Activated CD4-positive, alpha-beta T cell treated with anti-CD3 and anti-CD28 coated beads, Interleukin-2, amount 50 U/mL, for 16 hours (primary cell): ENCODE results near the gene ODF4.
"Not testable (repeated sequence)": the region's sequence is repeated elsewhere in the genome, so short reads cannot be mapped to it uniquely, and the experiment has no call there.

Source experiments
- DNase-seq: peaks from one replicate; pipeline ENCODE4 v3.0.0-alpha.2; 2020

ODF4 gene

GRCh38 chr17:8326511-8327302 lies 12.9 kb upstream of the ODF4 start:
- no peak for DNase-seq

- no peak for DNase-seq
Observed at GRCh38 chr17:8327303-8327649, 12.4 kb upstream of the ODF4 start.

GRCh38 chr17:8332128-8332527 lies 7.5 kb upstream of the ODF4 start:
- no peak for DNase-seq

DNA sequence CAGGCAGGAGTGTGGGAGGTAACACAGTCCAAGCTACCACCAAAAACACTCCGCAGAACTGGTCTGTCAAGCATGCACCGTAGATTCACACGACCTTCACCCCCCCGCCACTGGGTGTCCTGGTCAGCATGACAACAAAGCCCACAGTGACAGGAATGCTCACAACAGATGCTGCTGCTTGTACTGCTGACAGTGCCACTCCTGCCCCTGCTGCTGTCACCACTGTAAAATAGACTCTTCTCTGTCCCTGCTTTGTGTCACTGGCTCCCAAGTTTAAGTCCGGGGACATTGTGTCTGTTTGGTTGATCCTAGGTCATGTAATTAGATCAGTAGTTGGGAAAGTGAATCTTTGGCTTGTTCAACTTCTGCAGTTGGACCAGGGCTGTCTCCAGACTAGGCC lies 7.0 kb upstream of the ODF4 start:
- no peak for DNase-seq

DNA sequence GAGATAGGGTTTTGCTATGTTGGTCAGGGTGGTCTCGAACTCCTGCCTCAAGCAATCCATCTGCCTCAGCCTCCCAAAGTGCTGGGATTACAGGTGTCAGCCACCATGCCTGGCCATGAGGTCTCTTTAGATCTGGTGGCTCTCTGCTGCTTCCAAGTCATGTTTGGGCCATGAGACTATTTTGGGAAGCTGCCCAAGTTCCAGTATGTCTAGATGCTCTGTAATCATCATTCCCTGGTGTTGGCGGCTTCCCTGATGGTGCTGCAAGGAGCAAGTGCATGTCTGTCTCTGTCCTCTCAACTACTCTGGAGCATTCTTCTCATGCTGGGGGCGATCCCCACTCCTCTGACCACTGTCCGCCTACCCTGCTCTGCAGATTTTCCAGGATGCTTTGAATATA lies 6.4 kb upstream of the ODF4 start:
- DNase-seq, result no peak

DNA sequence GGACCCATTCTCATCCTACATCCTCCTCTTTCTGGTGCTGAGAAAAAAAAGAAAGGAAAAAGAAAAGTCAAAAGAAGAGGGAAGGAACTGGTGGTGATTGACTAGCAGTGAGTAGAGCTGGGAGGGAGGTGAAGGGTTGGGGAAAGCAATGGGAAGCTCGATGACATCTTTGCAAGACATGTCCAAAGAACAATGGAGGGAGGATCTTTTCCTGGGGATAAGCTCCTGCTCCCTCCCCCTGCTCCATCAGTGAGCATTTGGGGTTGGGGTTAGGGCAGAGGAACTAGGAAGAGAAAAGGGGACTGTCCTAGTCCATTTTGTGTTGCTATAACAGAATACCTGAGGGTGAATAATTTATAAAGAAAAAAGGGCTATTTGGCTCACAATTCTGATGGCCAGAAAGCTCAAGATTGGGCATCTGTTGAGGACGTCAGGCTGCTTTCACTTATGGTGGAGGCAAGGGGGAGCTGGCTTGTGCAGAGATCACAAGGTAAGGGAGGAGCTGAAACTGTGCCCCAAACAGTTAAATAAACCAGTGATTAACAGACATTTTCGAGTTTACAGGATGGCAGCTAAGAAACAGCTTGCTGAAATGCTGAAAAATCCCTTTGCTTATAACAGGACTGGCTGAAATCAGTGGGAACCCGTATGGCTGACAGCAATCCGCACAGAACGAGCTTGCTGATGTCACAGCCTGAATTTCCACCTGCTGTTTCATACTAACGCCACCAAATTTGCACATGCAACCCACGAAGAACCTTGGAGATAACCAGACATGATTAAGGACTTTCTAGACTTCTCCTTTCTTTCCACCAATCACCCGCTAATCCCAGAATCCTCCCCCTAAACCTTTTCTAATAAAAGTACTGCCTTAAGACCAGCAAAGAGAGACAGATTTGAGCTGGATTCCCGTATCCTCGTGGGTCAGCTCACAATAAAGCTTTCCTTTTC lies 1.6 kb upstream of the ODF4 start:
- DNase-seq, result no peak

- DNase-seq, result no peak
Observed at GRCh38 chr17:8338753-8339140, 893 bp upstream of the ODF4 start.

DNA sequence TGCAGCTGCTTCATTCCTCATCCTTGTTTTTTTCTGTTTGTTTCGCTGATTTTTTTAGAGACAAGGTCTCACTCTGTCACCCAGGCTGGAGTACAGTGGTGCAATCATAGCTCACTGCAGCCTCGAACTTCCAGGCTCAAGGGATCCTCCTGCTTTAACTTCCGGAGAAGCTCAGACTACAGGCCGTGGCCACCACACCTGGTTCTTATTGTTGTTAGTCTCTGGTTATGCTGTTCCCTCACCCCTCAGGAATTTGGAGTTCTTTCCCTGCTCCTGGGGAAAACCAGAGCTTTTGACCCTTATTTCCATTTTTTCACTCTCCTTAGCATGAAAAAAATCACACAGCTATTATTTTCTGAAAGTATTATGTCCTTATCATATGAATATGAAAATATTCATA lies 1.8 kb downstream of the ODF4 start:
- no peak for DNase-seq

GRCh38 chr17:8345052-8345690 lies 5.5 kb downstream of the ODF4 start:
- peak; percentile 15 for DNase-seq

GRCh38 chr17:8345951-8346665 lies 6.5 kb downstream of the ODF4 start:
- no peak for DNase-seq

GRCh38 chr17:8347001-8347400 lies 7.4 kb downstream of the ODF4 start:
- DNase-seq, result not testable (repeated sequence)

DNA sequence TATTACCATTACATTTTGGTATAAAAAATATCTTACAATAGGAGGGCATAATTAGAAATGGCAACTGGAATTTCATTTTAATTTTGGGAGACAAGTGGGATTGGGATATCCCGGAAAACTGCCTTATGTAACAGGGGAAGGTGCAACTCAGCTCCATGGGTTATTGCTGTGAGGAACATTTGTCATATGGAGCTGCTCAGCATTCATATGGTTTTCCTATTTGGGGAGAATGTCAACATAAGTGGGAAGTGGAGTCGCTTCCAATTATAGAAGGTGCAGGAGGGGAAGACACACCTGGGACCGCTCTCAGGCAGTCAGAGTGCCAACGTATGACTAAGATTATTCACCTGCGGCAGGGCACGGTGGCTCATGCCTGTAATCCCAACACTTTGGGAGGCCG lies 10.7 kb downstream of the ODF4 start:
- no peak for DNase-seq

DNA sequence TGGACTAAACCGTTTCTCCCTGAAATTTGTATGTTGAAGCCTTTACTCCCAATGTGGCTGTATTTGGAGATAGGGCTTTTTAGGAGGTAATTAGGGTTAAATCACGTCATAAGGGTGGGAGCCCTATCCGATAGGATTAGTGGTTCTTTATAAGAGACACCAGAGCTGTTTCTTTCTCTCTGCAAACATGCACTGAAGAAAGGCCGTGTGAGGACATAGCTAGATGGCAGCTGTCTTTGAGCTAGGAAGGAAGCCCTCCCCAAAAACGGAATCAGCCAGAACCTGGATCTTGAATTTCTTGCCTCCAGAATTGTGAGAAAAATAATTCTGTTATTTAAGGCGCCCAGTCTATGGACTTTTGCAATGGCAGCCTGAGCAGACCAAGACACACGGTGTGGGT lies 14.1 kb downstream of the ODF4 start:
- no peak for DNase-seq

DNA sequence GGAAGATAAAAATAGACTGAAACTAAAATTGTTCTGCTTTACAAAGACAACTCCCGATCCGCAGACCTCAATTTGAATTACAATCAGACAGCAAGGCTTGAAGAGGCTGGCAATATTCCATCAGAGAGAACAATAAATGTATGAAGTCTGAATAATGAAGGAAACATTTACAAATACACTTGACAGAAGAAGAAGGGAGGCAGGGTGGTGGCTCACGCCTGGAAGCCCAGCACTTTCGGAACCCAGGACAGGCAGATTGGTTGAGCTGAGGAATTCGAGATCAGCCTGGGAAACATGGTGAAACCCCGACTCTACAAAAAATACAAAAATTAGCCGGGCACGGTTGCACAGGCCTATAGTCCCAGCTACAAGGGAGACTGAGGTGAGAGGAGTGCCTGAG lies 14.6 kb downstream of the ODF4 start:
- no peak for DNase-seq

DNA sequence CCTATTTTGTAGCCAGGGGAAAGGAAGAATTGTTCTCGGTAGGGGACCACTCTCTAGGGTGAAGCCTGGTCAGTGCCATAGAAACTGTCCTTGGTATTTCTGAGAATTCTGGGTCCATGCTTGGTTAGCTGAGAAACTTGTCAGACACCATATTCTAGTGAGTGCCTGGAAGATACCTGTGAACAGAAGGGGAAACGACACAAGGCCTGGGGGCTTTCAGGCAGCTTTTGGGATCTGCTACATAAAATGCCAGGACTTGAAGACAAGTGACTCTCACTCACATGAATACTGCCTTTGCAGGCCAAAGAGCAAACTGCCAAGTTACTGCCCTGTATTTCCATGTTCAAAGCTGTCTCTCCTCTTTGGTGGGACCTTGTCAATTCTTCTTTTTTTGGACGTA lies 18.3 kb downstream of the ODF4 start:
- DNase-seq, result no peak

- no peak for DNase-seq
Observed at GRCh38 chr17:8359769-8360168, 20.1 kb downstream of the ODF4 start.

DNA sequence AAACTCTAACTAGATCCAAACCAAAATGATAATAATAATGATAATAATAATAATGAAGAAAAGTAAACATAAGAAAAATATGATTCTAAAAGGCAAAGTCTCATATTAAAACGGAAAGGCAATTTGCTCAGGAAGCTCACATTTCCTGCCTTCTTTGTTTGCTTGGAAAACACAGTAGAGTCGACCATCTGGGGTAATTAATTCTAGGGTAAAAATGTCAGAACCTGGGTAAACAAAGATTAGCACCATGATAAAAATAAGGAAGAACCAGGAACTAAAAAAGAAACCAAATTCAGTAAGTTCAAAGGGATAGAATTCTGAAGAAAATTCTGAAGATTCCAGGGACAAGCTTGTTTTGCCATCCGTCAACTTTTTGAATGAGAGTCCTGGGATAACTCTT lies 20.6 kb downstream of the ODF4 start:
- DNase-seq, result no peak

DNA sequence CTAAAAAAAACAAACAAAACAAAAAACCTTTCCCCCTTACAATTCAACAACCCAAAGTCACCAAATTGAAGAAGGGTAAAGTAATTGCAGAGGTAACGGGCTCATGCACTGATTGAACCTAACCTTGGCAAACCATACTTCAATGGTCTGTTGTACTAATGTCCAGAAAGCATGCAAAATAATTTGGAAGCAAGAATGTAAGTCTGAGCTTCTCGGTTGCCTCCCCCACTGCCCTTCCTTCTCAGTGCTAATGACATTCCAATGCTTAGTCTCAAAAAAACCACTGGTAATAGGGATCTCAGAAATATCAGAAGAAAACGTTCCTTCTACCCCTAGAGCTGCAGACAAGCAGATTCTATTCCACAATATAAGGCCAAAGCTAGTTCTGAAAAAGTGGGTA lies 21.1 kb downstream of the ODF4 start:
- DNase-seq, result no peak

DNA sequence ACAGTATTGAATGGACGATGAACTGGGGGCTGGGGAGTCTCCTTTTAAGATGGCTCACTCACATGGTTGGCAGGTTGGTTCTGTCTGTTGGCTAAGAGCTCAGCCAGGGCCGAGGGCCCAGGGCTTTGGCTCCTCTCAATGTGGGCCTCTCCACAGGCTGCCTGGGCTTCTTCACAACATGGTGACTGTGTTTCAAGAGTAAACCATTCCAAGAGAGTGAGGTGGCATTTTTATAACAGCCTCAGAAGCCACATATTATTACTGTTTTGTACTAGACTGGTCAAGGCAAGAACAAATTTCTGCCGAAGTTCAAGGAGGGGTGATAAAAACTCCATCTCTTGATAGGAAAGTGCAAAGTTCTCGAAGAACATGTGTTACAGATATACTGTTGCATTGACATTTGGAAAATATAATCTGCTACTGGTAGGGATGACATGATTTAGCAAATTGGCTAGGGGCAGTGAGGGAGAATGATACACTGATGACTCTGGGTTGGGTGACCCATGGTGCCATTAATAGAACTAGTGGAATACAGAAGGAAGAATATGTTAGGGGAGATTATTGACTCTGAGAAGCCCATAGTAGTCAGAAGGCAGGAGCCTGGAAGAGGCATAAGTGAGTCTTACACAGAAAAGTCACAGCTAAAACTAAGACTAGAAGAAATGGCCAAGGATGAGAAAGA lies 23.2 kb downstream of the ODF4 start:
- DNase-seq, result no peak

DNA sequence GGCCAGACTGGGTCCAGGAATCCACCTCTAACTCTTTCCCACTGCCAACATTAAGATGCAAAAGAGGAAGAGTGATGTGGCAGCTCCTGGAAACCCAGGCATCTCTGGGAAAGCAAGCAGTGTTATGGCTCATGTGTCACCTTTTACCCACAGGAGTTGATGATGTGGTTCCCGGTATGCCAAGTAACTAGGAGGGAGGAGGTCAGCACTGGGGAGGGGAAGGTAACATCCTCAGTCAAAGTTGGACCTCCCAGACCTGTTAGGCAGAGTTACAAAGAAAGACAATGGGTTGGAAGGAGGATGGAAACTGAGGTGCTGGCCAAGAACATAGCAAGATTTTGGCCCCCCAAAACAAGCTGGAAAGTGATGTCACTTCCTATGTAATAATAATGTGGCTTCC lies 25.5 kb downstream of the ODF4 start:
- DNase-seq, result no peak

- no peak for DNase-seq
Observed at GRCh38 chr17:8366231-8366630, 26.6 kb downstream of the ODF4 start.

GRCh38 chr17:8368193-8368592 lies 28.6 kb downstream of the ODF4 start:
- no peak for DNase-seq

GRCh38 chr17:8369944-8370343 lies 30.3 kb downstream of the ODF4 start:
- DNase-seq, result no peak
